Measurements from ENCODE around the gene MRPS11.
A peak's percentile ranks its signal among the peaks of the same experiment; 100 is the strongest.
"Not testable (repeated sequence)": the region's sequence is repeated elsewhere in the genome, so short reads cannot be mapped to it uniquely, and the experiment has no call there.

Gene MRPS11

DNA sequence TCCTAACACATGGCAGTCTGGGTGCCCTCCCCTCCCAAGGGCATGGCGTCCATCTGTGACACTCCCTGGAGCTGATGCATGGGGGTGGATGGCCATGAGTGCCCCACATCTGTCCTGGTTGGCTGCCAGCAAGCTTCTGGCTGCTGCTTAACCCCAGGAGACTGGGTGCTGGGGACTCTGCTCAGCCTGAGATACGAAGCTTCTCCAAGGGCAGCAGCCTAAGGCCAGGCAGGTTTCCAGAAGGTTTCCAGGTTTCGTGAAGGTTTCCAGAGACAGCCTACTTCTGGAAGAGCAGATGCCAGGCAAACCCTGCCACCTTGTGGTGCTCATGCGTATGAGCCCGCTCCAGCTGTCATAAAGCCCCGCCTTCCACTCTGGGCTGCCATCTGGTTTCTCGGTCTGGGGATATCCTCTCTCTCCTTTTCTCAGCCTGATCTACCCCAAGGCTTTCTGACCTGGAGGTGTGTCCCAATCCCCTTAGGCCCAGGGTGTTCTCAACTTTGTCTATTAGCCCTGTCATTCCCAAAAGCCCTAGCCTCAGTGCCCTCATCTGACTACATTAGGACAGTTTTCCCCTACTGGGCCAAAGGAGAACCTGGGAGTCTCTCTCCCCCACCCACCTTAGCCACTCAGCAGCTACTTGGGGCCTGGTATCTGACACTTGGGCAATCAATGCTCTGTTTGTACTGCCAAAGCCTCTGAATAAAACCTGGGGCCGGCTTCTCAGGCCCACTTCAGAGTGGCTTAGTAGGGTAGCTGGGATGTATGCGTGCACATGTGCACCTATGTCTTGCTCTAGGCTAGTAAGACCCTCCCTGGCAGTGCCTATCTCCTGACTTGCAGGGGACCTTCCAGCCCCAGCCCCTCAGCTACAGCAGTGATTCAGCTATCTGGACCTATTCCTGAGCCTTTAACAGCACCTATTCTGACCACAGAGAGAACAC, 12.4 kb upstream of the MRPS11 start:
- peak; percentile 23 for DNase-seq (ENCODE audit: low read depth)

DNA sequence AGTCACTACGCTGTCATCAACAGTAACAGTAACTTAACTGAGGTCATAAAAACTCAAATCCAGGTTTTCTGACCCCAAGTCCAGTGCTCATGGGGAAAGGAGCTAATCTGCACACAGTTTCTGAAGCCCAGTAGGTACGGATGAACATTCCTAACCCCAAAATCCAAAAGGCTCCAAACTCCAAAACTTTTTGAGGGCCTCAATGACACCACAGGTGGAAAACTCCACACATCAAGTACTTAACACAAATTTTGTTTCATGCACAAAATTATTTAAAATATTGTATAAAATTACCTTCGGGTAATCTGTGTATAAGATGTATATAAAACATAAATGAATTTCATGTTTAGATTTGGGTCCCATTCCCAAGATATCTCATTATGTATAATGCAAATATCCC, 10.8 kb upstream of the MRPS11 start:
- DNase-seq (ENCODE audit: low read depth): no peak

DNA sequence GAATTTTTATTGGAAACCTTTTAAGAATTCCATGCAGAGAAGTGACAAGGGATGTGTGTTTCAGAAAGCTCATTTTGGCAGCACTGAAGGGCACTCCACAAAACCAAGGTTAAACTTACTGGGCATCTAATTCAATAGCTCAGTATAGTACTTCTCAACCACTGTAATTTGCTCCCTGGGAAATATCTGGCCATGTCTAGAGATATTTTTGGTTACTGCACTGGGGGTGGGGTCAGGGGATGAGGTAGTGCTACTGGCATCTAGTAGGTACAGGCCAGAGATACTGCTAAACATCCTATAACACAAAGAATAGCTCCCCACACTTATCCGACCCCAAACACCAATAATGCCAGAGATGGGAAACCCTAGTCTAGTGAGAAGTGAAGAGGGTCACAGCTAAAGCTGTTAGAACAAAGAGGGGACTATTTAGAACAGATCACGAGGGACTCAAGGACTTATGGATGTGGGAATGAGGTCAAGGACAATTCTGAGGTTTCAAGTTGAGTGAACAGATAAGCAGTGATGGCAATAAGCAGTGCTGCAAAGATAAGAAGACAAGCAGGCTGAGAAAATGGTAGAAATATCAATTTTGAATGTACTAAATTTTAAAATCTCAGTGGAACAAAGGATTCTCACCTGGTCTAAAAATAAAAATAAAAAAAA, 3.5 kb upstream of the MRPS11 start:
- DNase-seq (ENCODE audit: low read depth): no peak

DNA sequence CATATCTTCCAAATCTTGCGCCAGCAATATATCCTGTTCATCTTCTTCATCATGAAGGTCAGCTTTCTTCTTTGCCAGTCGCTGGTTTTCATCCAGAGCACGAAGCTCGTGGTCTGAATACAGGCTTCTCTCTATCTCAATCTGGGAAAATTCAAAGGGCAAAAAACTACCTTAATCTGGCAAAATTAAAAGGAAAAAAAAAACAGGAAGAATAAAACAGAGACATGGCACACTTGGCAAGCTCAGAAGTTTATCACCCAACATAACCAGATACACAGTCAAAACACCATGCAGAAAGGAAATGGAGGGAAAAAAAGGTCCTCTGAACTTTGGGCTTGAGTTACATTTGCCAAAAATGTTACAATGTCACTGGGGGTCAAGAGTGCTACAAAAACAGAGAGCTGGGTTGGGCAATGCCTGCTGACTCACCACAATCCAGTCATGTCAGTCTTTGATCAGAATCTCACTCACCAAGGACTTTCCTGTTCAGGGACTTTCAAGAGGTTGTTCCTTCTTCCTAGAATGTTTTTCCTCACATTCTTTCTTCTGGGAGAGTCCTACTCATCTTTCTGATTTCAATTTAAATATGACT, 1.8 kb upstream of the MRPS11 start:
- no peak for DNase-seq (ENCODE audit: low read depth)

DNA sequence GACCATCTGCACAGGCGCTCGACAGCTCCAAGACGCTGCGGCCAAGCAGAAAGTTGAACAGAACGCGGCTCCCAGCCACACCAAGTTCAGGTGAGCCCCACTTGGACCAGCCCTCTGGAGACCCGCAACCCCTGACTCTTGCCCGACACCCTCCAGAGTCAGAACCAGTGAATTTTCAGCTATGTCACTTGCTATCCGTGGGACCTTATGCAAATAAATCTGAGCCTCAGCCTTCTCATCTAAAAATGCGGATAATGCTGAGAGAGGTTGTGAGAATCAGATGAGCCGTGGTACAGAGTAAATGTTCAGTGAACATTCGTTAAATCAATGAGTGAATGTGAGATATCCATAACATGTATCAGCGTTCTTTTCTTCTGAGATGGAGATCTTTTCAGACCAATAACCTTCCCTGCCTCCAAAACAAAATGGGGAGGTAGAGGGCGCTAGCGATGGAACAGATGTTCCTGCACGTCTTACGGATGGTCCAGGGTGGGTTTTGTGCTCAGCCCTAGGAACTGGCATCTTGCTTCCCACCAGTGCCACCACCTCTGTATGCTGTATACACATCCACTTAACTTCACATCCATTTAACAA, 524 bp downstream of the MRPS11 start:
- DNase-seq (ENCODE audit: low read depth): no peak

DNA sequence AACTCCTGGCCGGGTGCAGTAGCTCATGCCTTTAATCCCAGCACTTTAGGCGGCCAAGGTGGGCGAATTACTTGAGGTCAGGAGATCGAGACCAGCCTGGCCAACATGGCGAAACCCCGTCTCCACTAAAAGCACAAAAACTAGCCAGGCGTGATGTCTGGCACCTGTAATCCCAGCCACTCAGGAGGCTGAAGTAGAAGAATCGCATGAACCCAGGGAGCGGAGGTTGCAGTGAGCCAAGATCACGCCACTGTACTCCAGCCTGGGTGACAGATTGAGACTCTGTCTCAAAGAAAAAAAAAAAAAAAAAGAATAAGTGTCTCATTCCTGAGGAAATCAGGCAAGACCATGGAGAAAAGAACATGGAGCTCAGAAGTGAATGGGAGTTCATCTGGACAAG, 1.2 kb downstream of the MRPS11 start:
- not testable (repeated sequence) for DNase-seq (ENCODE audit: low read depth)

DNA sequence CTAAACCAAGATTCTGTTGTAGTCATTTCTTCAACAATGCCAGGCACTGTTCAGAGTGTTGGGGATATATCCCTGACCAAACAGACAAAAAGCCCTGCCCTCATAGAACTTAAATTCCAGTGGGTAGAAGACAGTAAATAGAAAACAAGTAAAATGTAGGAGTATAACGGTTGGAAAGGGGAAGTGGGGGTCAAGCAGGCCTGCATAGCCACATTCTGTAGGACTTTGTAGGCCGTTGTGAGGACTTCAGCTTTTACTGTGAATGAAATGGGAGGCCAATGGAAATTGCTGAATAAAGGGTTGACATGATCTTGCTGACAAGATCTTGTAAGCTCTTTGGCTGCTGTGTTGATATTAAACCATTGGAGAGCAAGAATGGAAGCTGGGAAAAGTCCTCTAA, 1.8 kb downstream of the MRPS11 start:
- DNase-seq (ENCODE audit: low read depth): no peak

DNA sequence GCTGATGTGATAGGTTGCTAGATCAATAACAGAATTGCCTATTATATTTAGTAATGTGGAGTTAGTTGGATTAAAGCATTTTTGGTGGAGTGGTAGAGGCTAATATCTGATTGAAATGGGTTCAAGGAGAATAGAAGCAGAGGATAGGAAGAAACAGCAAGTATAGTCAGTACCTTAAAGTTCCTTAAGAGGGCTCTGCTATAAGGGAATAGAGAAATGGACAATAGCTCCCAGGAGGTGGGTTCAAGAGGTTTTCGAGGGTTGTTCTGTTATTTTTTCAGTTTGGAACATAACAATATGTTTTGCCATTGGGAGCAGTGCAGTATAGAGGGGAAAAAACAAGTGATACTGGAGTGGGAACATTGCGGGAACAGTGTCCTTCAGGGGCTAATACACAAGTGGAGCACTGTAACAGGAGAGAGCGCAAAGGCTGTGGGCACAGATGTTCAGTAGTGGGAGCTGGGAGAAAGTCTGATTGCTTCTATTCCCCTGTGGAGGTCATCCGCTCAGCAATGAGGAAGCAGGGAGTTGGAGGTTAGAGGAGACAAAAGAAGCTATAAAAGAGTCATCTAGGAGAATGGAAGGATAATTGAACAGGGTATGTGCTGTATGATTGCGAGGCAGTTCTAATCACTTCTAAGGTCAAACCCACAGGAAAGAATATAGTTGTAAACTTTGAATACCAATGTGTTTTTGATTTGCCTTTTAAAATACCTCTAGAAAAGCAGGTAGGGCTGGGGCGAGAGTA, 3.3 kb downstream of the MRPS11 start:
- DNase-seq (ENCODE audit: low read depth): no peak

DNA sequence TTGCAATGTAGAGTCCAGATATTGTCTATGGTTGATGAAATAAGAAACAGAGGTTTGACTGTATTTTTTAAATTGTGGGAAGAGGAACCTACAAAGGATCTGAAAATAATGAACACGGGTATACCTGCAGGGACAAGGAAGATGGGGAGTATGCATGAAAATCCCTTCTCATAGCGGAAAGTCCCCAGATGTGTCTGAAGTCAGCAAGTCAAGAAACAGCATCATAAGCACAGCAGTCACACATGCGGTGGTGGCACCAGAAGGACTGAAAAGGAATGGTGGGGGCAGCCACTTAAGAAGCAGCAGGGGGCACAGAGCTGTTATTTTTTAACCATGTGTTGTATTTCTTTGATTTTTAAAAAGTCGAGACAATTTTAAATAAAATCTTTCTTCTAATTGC, 4.7 kb downstream of the MRPS11 start:
- no peak for DNase-seq (ENCODE audit: low read depth)

DNA sequence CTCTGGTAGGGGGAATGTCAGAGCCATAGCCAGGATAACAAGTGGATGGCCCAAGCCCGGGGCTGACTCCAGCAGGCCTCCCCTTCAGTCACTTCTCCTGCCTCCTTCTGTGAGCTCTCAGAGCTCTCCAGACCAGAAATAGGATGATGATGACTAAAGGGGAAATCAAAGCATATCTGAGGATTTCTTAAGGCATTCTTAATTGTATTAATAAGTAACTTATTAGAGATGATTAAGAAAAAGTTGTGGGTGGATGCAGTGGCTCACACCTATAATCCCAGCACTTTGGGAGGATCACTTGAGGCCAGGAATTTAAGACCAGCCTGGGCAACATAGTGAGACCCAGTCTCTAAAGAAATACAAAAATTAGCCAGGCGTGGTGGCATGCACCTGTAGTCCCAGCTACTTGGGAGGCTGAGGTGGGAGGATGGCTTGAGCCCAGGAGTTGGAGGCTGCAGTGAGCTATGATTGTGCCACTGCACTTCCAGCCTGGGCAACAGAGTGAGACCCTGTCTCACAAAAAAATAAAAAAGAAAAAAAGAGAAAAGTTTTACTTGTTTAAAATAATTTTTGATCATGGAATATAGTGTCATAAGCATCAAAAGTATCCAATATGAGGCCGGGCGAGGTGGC, 6.3 kb downstream of the MRPS11 start:
- DNase-seq (ENCODE audit: low read depth): not testable (repeated sequence)

DNA sequence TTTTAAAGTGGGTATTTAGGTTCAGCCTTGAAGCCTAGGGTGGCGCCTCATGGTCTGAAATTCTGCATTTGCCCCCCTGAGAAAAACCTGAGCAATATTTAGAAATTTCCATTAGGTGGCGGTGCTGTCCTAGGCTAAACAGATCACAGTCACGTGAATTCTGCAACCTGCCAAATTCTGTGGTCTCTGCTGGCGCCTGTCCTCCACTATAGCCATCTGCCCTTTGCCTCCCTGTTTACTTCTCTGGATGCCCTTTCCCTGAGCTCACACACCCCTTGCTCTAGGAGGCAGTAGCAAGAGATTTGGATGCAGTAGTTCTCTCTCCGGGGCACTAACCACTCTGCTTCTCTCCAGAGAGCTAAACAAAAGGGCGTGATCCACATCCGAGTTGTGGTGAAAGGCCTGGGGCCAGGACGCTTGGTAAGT, 9.1 kb downstream of the MRPS11 start:
- no peak for DNase-seq (ENCODE audit: low read depth)

DNA sequence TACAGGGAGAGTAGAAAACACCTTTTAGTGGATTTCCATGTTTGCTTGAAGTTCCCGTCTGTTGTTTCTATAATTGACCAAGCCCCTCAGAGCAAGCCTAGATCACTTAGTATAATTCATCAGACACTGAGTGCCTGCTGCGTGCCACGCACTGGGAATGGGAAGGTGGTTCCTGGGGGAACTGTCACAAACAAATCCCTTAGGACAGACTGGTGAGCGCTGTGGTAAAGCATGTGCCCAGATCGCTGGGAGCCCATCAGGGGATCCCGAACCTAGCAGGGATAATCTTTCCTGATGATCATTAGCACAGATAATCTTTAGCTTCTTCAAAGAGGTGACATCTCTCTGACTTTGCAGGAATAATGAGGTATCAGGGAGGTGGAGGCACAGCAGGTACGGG, 9.6 kb downstream of the MRPS11 start:
- no peak for DNase-seq (ENCODE audit: low read depth)

DNA sequence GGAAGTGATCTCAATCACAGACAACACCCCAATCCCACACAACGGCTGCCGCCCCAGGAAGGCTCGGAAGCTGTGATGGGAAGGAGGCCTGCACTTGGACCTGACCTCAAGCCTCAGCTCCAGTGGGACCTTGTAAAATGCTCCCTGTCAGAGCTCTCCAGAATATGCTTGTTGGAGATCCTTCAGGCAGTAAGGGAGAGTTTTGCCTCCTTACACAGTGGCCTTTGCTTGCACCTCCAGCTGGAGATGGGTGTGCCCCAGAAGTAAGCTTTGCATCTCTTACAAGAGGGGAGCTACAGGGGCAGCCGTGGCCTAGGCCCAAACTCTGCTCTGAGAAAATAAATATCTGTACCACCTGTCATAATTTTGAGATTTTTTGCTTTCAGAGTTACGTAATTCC, 10.4 kb downstream of the MRPS11 start:
- no peak for DNase-seq (ENCODE audit: low read depth)

DNA sequence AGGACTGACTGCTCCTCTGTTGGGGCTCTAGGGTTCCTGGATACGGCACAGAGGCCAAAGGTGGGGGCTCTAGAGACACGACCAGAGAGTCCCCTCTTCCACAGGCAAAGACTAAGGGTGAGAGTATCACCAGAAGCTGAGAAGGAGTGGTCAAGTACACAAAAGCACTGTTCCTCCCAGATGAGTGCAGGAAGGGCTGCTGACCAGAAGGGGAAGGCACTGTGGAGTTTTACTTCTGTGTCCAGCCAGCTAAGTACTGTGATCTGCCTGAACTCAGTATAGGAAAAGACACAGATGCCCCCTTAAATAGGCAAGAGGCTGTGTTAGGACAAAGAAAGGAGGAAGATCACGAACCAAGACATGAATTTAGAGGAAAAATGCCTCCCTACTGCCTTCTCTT, 11.7 kb downstream of the MRPS11 start:
- no peak for DNase-seq (ENCODE audit: low read depth)

DNA sequence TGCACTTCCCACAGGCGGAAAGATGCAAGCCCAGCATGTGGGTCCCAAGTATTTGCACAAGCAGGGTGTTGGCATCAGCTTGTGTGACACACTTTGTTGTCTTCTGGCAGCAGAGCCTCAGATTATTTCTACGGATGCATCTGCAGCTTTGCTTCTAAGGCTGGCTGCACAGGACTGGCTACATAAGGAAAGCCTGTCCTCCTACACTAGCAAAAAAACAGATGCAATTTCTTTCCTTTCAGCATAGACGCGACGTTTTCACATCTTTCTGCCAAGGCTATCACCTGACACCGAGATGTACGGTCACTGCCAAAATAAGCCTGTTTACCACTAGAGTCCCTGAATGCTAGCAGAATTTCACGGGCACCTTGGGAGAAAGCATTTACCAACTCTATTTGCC, 13.5 kb downstream of the MRPS11 start:
- no peak for DNase-seq (ENCODE audit: low read depth)

DNA sequence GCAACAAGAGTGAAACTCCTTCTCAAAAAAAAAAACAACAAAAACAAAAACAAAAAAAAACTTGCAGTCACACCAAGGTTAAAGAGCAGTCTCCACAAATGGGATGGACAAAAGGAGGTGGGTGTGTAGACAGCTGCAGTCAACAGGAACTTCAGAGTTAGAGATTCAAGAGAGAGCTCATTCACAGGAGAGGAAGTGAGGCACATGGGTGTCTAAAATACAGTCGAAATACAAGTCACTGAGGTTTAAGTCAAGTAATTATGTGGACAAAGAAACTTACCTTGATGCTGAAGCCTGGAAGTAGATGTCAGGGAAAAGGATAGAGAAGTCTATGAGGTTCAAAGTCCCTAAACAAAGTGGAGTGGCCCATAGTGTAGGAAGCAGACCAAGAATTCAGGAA, 14.8 kb downstream of the MRPS11 start:
- DNase-seq (ENCODE audit: low read depth): no peak

DNA sequence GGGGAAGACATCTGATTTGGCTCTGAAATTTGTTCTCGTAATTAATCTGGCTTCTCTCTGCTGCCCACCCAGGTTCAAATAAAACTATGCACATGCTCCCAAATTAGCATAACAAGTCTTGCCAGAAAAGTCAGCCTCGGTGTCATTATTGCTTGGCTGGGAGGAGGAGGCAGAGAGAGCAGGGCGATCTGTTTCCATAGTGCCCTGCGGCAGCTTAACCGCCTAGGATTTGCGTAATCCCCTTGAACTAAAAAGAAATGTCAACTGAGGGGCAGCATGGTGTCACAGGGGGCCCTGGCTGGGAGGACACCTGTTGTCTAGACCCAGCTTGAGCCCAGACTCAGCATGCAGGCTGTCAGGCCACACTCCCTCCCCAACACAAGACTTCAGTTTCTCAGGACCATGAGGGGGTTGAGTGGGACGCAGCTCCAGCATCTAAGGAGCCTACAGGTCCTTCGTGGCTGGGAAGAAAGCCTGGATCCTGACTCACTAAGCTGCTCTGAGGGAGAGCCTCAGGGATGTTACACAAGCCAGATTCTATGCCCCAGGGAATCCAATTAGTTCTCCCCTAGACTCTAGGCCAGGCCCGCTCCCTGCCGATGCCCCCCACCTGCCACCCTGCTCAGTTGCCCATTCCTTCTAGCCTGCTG, 17.3 kb downstream of the MRPS11 start:
- no peak for DNase-seq (ENCODE audit: low read depth)

DNA sequence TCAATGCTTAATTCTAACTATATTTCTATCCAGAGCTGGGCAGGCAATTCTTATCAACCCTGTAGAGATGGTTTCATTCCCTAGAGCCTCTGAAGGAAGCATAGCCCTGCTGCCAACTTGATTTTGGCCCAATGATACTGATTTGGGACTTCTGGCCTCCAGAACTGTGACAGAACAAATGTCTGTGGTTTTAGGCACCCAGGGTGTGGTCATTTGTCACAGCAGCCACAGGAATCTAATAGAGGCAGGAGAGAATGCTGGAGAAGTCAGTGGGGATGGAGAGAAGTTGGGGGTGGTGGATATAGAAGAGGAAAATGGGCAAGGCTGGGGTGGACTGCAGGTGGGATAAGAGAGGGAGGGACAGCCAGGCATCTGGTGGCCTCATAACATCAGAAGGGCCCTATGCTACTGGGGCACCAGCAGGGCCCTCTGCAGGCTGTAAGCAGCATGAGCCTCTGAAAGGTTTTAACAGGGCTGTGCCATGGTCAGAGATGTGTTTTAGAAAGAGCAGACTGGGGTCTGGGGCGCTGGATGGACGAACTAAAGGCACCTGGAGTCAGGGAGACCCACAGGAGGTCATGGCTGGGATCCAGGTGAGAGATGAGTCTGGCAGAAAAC, 19.8 kb downstream of the MRPS11 start:
- DNase-seq (ENCODE audit: low read depth): no peak

DNA sequence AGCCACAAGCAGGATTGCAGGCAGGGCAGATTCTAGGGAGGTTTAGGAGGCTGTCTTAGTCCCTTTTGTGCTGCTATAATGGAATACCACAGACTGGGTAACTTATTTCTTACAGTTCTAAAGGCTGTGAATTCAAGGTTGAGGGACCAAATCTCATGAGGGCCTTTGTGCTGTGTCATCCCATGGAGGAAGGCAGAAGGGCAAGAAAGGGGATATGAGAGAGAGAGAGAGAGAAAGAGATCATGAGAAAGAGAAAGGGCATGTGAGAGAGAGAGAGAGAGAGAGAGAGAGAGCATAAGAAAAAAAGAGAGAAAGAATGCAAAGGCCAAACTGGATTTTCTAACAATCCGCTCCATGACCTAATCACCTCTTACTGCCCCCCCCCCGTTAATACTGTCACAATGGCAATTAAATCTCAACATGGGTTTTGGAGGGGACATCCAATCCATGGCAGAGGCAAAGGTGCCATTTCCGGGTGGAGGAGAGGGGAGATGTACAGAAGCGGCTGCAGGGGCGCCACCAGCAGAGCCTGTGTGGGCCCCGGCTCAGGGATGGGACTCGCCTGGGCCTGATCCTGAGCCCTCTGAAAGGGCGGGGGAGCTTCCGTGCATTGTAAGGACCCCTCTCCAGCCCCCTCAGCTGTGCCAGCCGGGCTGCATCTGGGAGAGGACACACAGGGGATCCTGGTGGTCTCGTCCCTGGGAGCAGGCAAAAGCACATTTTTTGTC, 20.5 kb downstream of the MRPS11 start:
- DNase-seq (ENCODE audit: low read depth): no peak

DNA sequence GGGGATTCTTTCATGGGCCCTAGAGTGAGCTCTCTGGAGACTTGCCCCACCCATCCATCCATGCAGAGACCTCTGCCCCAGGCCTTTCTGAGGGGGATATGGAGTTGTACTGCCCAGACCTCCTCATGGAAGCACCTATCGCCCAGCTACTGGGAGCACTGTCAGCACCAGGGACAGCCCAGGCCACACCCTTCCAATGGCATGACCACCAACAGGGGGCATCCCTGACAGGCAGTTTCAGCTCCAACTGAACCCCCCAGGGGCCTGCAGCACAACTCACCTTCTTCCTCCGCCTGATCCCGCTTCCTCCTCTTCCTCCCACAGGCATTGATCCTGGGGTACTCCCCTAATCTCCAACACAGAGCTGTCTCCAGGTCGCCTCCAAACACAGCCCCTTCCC, 21.8 kb downstream of the MRPS11 start:
- DNase-seq (ENCODE audit: low read depth): no peak

Measured in activated T-cell treated with anti-CD3 and anti-CD28 coated beads for 24 hours (primary cell).